NT2/D1 (cell line): ENCODE data around the gene CACNA1D.

Experiments used
- DNase-seq: peaks from one replicate; pipeline ENCODE4 v3.0.0-alpha.2; 2011; ENCODE audit warnings: low read depth, low spot score
- H3K27me3 ChIP-seq: 2 replicates; pipeline ENCODE4 v1.6.0; 2011; ENCODE audit warnings: mild to moderate bottlenecking; ENCODE audit not compliant: insufficient read length, insufficient read depth
- H3K36me3 ChIP-seq: 2 replicates; pipeline ENCODE4 v1.6.1; 2011; ENCODE audit warnings: mild to moderate bottlenecking, low read length, mixed read lengths; ENCODE audit not compliant: insufficient read depth, insufficient read length
- H3K4me1 ChIP-seq: 2 replicates; pipeline ENCODE4 v1.5.1; 2011; ENCODE audit not compliant: insufficient read depth, insufficient read length
- H3K4me3 ChIP-seq: 2 replicates; pipeline ENCODE4 v1.5.1; 2011; ENCODE audit warnings: low read depth; ENCODE audit not compliant: insufficient read length
- H3K9ac ChIP-seq: 2 replicates; pipeline ENCODE4 v1.6.0; 2011; ENCODE audit warnings: low read depth; ENCODE audit not compliant: insufficient read length
- H3K9me3 ChIP-seq: 2 replicates; pipeline ENCODE4 v1.5.1; 2011; ENCODE audit warnings: mild to moderate bottlenecking, low read length; ENCODE audit not compliant: insufficient read depth
- SUZ12 ChIP-seq: IDR thresholded peaks from 2 replicates; pipeline ENCODE4 v1.6.1; 2011; ENCODE audit not compliant: insufficient read length, insufficient read depth; ENCODE audit errors: extremely low read depth
- YY1 ChIP-seq: IDR thresholded peaks from 2 replicates; pipeline ENCODE4 v1.6.1; 2011; ENCODE audit not compliant: insufficient read length, insufficient read depth
- ZNF274 ChIP-seq: IDR thresholded peaks from 2 replicates; pipeline ENCODE4 v1.6.1; 2011; ENCODE audit warnings: mild to moderate bottlenecking, low read depth, low read length

Gene CACNA1D

DNA sequence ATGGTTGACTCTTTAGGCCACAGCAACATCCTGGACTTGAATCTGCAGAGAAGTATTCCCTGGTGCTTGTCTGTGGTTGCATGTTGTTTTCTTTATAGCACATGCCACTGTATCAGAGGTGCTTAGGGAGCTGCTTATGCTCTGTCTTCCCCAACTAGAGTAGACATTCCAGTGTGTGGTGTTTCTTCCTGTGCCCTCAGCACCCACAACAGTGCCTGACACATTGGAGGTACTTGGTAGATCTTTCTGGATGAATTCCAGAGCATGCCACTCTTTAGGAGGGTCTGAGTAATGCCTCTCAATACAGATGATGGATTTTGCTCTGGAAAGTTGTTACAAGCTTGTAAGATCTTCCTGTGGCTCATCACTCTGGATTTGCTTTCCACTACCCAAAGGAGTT is 234.2 kb downstream of the CACNA1D start:
- TF ChIP-seq ZNF274 (no peak), YY1 (no peak), SUZ12 (no peak)
- no peak overlapping the region for H3K4me3 ChIP-seq
- H3K27me3 ChIP-seq: no peaks in the 10 kb centered on the region
- H3K36me3 ChIP-seq: no peaks in the 10 kb centered on the region
- H3K9ac ChIP-seq: no peak overlapping the region
- no peak for DNase-seq
- H3K4me1 ChIP-seq: no peaks in the 10 kb centered on the region
- H3K9me3 ChIP-seq: no peaks in the 10 kb centered on the region

DNA sequence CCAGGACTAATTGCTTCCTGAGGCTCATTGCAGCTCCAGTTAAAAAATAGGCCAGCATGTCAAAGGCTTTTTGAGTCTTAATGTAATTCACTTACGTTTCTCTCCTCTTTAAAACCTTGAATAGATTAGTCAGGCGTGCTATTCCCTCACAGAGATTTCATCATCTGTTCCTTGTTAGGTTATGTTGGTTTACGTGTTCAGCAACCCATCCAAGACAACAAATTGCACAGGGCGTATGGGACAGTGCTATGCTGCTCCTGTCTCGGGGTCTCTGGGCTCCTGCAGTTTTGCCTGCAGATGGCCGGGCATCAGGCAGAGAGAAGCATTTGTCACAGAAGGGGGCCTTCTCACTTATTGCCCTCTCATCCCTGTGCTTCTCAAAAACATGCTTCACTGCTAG is 234.7 kb downstream of the CACNA1D start:
- H3K9me3 ChIP-seq: no peaks in the 10 kb centered on the region
- no peaks in the 10 kb centered on the region for H3K36me3 ChIP-seq
- no peak overlapping the region for H3K9ac ChIP-seq
- H3K4me3 ChIP-seq: no peak overlapping the region
- no peaks in the 10 kb centered on the region for H3K27me3 ChIP-seq
- DNase-seq: no peak
- no peaks in the 10 kb centered on the region for H3K4me1 ChIP-seq
- TF ChIP-seq SUZ12: no peak
- TF ChIP-seq ZNF274: no peak
- no peak for TF ChIP-seq YY1

DNA sequence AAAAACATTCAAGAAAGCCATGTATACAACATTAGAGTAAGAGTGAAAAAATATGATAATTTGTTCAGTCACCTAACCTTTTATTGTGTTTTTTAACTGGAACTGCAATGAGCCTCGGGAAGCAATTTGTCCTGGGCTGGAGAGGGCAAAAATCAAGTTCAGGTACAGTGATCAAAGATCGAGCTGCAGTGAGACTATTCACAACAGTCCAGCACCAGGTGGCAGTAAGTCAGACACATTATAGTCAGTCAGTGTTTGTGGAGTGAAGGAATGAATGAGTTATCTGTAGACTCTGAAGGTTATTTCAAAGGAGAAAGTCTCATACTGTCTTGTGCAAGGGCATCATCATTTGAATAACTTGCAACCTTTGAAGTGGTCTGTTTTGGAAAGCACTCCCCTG is 235.2 kb downstream of the CACNA1D start:
- no peak overlapping the region for H3K9ac ChIP-seq
- no peaks in the 10 kb centered on the region for H3K27me3 ChIP-seq
- H3K9me3 ChIP-seq: no peaks in the 10 kb centered on the region
- no peak for DNase-seq
- no peak overlapping the region for H3K4me3 ChIP-seq
- TF ChIP-seq ZNF274 (no peak), YY1 (no peak), SUZ12 (no peak)
- H3K36me3 ChIP-seq: no peaks in the 10 kb centered on the region
- no peaks in the 10 kb centered on the region for H3K4me1 ChIP-seq

DNA sequence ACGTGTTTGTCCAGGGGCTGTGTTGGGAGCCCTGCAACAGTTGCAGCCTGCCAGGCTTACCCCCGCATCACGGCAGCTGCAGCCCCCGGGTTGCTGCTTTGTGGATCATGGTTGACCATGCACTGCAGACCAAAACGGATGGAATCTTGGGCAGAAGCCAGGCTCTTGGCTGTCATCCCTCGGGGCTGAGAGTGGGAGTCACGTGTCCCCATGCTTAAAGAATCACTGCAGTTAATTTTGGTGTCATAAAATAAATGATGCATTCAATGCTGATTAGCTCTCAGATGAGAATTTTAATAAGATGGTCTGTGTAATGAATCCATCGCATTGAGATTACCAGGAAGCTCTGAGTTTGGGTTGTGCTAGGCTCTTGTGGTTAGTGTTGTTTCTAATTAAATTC is 236.2 kb downstream of the CACNA1D start:
- Histone ChIP-seq H3K27me3 (no peaks in the 10 kb centered on the region), H3K4me3 (no peak overlapping the region), H3K9ac (no peak overlapping the region), H3K4me1 (no peaks in the 10 kb centered on the region), H3K36me3 (no peaks in the 10 kb centered on the region), H3K9me3 (no peaks in the 10 kb centered on the region)
- TF ChIP-seq YY1: no peak
- TF ChIP-seq SUZ12: no peak
- TF ChIP-seq ZNF274: no peak
- DNase-seq: no peak

GRCh38 chr3:53731934-53732624 is 237.7 kb downstream of the CACNA1D start:
- Histone ChIP-seq H3K9me3 (no peaks in the 10 kb centered on the region), H3K4me3 (no peak overlapping the region), H3K9ac (no peak overlapping the region), H3K36me3 (no peaks in the 10 kb centered on the region), H3K4me1 (no peaks in the 10 kb centered on the region), H3K27me3 (no peaks in the 10 kb centered on the region)
- TF ChIP-seq ZNF274 (no peak), SUZ12 (no peak), YY1 (no peak)
- no peak for DNase-seq

DNA sequence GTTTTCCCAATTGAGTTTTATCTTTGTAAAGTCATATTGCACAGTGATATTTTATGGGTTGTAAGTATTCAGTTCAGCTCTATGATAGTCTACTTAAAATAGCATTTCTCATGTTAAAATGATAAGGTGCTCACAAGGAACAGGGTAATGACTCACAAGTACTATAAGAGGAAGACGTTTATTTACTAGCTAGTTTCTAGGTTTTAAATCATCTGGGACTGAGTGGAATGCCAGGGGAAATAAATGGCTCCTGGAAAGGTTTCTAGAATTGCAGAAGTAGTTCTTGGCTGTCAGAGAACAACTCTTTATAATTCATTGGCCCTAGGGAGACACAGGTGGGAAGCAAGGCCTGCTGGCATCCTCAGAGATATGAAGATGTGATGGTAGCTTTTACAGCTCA is 239.0 kb downstream of the CACNA1D start:
- Histone ChIP-seq H3K4me3 (no peak overlapping the region), H3K9me3 (no peaks in the 10 kb centered on the region), H3K36me3 (no peaks in the 10 kb centered on the region), H3K9ac (no peak overlapping the region), H3K27me3 (no peaks in the 10 kb centered on the region), H3K4me1 (no peaks in the 10 kb centered on the region)
- TF ChIP-seq SUZ12 (no peak), YY1 (no peak), ZNF274 (no peak)
- no peak for DNase-seq

DNA sequence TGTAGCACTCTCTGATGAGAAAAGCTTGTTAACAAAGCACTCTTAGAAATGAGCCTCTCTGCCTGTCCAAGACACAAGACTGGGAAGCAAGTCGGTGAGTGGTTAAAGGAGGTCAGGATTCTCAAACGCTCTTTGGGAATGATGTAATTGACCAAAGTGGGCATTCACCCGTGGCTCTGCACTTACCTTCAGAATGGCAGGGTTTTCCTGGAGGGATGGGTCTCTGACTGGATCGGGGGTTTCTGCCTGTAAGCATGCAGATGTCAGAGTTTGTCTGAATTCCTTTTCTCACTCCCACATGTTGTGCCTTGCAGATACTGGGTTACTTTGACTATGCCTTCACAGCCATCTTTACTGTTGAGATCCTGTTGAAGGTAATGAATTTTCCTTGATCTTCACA is 245.6 kb downstream of the CACNA1D start:
- Histone ChIP-seq H3K27me3 (no peaks in the 10 kb centered on the region), H3K36me3 (no peaks in the 10 kb centered on the region), H3K9me3 (no peaks in the 10 kb centered on the region), H3K4me1 (peaks cover 3% of the 10 kb centered on the region), H3K4me3 (no peak overlapping the region), H3K9ac (no peak overlapping the region)
- no peak for DNase-seq
- no peak for TF ChIP-seq SUZ12
